GM10847 (cell line): ENCODE data around the gene THRSP.

Experiments used
- POLR2A ChIP-seq: IDR thresholded peaks from 2 replicates; pipeline ENCODE4 v1.6.1; 2011; ENCODE audit not compliant: insufficient read length; ENCODE audit errors: extremely low read depth

The THRSP gene, protein sequence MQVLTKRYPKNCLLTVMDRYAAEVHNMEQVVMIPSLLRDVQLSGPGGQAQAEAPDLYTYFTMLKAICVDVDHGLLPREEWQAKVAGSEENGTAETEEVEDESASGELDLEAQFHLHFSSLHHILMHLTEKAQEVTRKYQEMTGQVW

DNA sequence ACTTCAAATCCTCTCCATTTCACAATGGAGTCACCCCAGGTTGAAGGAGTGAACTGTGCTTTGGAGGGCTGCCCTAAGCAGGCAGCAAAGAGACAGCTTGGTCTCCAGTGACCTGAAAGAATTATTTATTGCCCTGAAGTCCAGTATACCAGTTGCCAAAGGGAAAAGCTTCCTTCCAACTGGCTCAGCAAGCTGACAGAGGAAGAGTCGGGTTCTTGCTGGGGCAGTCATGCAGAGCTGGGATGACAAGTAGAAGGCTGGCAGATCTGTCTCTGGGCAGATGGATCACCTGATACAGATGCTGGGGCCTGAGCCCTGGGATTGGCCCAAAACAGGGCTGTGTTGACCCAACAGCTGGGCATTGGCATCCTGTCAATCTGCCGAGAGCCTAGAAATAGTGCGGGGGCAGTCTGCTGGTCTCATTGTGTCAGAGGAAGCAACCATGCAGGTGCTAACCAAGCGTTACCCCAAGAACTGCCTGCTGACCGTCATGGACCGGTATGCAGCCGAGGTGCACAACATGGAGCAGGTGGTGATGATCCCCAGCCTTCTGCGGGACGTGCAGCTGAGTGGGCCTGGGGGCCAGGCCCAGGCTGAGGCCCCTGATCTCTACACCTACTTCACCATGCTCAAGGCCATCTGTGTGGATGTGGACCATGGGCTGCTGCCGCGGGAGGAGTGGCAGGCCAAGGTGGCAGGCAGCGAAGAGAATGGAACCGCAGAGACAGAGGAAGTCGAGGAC is at the start of gene THRSP:
THRSP (plus strand) TSS at position 422 of the 742 bp plus-strand sequence; CDS start at position 443, 21 bp downstream.
- no peak for TF ChIP-seq POLR2A

DNA sequence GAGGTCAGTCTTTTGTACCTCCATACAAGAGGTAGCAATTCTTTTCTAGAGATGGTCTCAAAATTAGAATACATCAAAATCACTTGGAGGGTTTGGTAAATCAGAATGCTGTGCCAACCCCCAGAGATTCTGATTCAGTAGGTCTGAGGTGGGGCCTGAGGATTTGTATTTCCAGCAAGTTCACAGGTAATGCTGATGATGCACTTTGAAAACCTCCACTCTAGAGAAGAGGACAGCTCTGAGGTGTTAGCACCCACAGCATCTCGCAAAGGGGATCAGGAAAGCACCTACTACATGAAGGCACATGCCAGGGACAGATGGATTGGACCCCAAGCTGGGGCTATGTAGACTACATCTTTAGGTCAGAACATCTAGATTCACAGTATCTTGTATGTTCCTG is 47.8 kb upstream of the THRSP start:
- no peak for TF ChIP-seq POLR2A

DNA sequence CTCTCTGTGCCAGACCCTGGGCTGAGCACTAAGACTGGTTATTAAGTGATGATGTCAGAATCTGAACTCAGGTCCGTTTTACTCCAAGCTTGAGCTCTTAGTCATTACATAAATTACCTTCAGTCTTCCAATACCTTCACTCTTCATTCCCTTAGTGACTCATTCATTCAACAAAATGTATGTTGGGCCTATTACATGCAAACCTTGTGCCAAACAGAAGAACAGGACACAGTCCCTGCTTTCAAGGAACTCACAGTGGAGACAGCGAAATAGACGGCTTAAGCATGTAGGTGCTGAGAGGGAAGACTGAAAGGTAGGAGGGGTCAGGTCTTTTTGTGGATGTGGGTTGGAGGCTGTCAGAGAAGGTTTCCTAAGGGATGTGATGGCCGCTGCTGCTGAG is 43.9 kb upstream of the THRSP start:
- TF ChIP-seq POLR2A: no peak

DNA sequence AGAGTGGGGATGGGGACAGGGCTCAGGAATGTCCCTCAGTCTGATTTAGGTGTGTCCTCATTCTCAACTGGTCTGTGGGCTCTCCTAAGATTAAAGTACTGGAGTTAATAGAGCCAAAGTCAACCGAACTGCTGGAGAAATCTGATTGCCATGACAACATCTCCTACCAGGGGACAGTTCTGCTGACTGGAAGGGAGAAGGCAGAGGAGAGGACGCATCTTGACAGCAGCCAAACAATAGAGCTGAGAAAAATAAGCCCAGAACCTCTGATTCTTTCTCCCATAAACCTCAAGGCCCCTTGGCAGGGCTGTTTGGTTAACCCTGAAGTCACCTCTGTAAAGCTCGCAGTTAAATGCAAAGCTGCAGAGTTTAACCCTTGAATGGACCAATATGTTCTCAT is 43.4 kb upstream of the THRSP start:
- no peak for TF ChIP-seq POLR2A

- TF ChIP-seq POLR2A: no peak
Measured at GRCh38 chr11:78021611-78022010, 42.0 kb upstream of the THRSP start.

DNA sequence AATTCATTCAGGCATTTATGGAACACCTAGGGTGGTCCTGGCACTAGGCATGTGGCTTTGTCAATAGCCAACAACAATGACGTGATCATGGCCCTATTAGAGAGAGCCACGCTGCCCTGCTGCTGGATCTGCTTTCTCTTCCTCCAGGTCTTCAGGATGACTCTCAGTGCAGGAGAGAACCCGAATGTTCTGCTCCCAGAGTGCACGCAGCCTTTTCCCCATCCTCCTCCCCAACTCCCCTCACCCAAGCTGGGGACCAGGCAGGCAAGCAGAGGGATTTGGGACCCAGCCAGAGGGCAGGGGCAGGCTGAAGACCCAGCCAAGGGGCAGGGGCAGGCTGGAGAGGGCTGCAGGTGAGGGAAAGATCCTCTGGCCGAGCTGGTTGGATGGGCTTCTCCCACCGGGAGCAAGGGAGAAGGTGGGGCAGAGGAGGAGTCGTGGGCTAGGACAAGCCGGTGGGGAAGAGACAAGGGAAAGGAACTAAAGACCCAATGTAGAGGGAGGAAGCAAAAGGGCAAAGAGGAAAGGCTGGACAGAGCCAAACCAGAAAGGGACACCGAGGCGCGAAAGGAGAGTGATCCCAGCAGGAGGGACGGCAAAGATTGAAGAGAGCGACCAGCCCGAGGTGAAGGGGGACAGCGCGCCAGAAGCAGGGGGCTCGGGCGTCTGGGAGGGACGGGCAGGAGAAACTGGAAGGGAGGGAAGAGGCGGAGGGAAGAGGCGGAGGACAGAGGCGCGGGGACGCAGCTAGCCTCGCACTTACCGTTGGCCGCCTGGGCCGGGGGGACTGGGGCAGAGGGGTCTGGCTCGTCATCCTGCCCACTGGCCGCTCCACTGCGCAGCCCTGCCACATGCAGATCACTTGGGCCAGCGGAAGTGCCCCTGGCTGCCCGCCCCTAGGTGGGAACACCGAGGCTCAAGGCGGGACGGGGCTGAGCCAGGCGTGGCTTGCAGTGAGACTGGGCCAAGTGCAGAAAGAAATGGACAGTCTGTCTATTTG is 41.0 kb upstream of the THRSP start, which contains the start of gene KCTD14:
KCTD14 (minus strand) TSS at position 880 of the 1,000 bp plus-strand sequence; CDS start at position 853, 27 bp downstream.
- TF ChIP-seq POLR2A: no peak

GRCh38 chr11:78023426-78023825 is 40.2 kb upstream of the THRSP start:
- no peak for TF ChIP-seq POLR2A

DNA sequence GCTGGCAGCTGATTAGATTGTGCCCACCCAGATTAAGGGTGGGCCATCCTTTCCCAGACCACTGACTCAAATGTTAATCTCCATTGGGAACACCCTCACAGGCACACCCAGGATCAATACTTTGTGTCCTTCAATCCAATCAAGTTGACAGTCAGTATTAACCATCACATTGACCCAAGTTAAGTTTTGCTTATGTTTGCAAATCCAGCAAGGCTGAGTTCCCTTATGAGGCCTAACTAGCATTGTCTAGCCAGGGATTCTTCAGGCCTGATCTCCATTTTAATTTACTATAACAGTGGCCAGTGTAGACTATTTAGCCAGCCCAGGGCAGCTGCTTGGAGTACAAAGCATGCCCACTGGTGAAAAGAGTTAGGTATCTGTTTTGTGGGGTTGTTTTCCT is 38.3 kb upstream of the THRSP start:
- TF ChIP-seq POLR2A: no peak

DNA sequence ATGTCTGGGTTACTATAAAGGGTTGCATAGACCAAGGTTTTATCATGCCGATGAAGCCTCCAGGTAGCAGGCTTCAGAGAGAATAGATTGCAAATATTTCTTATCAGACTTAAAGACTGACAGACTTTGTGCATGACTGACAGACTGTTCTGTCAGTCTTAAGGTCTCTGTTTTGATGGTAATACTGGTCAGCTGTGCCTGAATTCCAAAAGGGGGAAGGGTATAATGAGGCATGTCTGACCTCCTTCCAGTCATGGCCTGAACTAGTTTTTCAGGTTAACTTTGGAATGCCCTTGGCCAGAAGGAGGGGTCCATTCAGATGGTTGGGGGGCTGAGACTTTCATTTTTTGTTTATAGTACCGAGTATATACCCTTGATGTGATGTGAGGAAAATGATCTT is 35.9 kb upstream of the THRSP start:
- no peak for TF ChIP-seq POLR2A

DNA sequence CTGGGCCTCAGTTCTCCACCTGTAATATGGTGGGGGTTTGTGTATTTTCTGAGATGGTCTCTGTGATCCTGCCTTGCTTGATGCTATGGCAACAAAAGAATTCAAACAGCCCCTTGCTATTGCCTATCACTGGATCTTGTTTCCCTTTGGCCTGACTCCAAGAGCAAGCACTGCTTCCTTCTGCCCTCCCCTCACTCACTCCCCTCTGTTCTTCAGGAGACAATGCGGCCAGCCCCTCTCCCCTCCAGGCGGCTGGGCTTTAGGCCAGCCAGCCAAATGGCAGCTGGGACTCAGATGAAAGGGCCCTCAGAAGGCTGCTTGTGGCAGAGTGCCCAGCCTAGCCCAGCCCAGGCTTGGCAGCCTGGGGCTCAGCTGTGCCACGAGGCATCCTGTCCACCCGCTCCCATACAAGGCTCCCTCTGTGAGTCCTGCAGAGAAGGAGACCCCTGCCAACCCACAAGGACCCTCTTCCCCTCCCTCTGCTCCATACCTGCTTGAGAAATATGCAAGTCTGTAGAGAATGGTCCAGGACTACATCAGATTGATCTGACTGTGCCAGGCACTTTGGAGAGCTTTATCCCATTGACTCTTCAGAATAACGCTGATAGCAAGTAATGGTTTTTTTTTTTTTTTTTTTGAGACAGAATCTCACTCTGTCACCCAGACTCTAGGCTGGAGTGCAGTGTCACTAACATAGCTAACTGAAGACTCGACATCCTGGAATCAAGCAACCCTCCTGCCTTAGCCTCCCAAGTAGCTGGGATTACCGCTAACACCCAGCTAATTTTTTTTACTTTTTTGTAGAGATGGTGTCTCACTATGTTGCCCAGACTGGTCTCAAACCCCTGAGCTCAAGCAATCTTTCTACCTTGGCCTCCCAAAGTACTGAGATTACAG is 33.0 kb upstream of the THRSP start:
- TF ChIP-seq POLR2A: no peak

DNA sequence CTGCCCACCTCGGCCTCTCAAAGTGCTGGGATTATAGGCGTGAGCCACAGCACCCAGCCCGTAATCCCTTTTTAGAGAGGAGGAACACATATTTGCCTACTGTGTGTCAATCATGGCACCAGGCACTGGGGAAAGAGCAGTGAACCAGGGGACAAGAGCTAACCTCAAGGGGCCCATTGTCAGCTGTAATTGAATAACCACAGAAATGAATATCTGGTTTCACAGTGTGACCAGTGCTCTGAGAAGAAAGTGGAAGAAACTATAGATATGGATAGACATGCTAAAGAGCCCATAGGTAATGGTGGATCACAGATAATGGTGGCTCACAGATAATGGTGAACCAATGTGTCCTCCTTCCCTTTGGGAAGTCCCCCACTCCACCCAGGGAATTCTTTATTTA is 32.0 kb upstream of the THRSP start:
- no peak for TF ChIP-seq POLR2A

- no peak for TF ChIP-seq POLR2A
Measured at GRCh38 chr11:78032090-78032489, 31.6 kb upstream of the THRSP start.

GRCh38 chr11:78033040-78033439 is 30.6 kb upstream of the THRSP start:
- no peak for TF ChIP-seq POLR2A

DNA sequence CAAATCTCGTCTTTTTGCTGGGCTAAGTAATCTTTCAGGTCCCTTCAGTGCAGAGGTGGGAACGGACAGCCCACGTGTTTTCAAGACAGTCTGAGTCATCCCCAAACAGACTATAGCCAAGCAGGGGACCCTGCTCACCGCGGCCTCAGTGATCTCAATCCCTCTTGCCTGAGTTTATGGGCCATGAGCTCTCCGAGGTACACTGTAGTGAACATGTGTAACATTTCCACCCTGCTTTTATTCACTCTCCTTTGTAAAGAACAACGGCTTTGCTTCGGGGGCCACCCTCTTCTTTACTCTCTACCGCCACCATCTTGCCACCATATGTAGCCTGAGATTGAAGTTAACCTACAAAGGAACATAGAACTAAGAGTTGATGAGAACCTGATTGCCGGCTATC is 29.0 kb upstream of the THRSP start:
- no peak for TF ChIP-seq POLR2A

GRCh38 chr11:78036313-78036712 is 27.3 kb upstream of the THRSP start:
- TF ChIP-seq POLR2A: no peak
